GM19240 (cell line): ENCODE data around the gene CFHR2.
"Not testable (repeated sequence)": the region's sequence is repeated elsewhere in the genome, so short reads cannot be mapped to it uniquely, and the experiment has no call there.

Source experiments
- DNase-seq: peaks from one replicate; pipeline ENCODE4 v3.0.0; 2011; ENCODE audit warnings: low spot score; ENCODE audit not compliant: insufficient read length

Gene CFHR2

GRCh38 chr1:196943568-196943967 is at the start of gene CFHR2:
CFHR2 (plus strand) TSS chr1:196943738; CDS start chr1:196943881, 143 bp downstream.
- DNase-seq: not testable (repeated sequence)

GRCh38 chr1:196896355-196896754 is 47.2 kb upstream of the CFHR2 start:
- DNase-seq: no peak

- no peak for DNase-seq
Observed at GRCh38 chr1:196897158-196897828, 46.2 kb upstream of the CFHR2 start.

- no peak for DNase-seq
Observed at GRCh38 chr1:196902344-196902743, 41.2 kb upstream of the CFHR2 start.

GRCh38 chr1:196910215-196910614 is 33.3 kb upstream of the CFHR2 start:
- DNase-seq: no peak

- not testable (repeated sequence) for DNase-seq
Observed at GRCh38 chr1:196912283-196912682, 31.3 kb upstream of the CFHR2 start.

GRCh38 chr1:196926839-196927238 is 16.7 kb upstream of the CFHR2 start:
- not testable (repeated sequence) for DNase-seq

- not testable (repeated sequence) for DNase-seq
Observed at GRCh38 chr1:196932853-196933252, 10.7 kb upstream of the CFHR2 start.

- no peak for DNase-seq
Observed at GRCh38 chr1:196933531-196934189, 9.9 kb upstream of the CFHR2 start.

GRCh38 chr1:196941474-196941873 is 2.1 kb upstream of the CFHR2 start:
- DNase-seq: not testable (repeated sequence)

- no peak for DNase-seq
Observed at GRCh38 chr1:196951711-196952394, 8.3 kb downstream of the CFHR2 start.

- DNase-seq: no peak
Observed at GRCh38 chr1:196954778-196955177, 11.2 kb downstream of the CFHR2 start.

GRCh38 chr1:196955926-196956325 is 12.4 kb downstream of the CFHR2 start:
- no peak for DNase-seq

- DNase-seq: no peak
Observed at GRCh38 chr1:196960854-196961253, 17.3 kb downstream of the CFHR2 start.

- no peak for DNase-seq
Observed at GRCh38 chr1:196970182-196970581, 26.6 kb downstream of the CFHR2 start.

GRCh38 chr1:196976278-196976677 is 32.7 kb downstream of the CFHR2 start:
- no peak for DNase-seq

GRCh38 chr1:196977278-196977677 is 33.7 kb downstream of the CFHR2 start, which contains the start of gene CFHR5:
CFHR5 (plus strand) TSS chr1:196977556; CDS start chr1:196977665, 109 bp downstream.
- DNase-seq: no peak

GRCh38 chr1:196980859-196981258 is 37.3 kb downstream of the CFHR2 start:
- no peak for DNase-seq

- not testable (repeated sequence) for DNase-seq
Observed at GRCh38 chr1:196982247-196982646, 38.7 kb downstream of the CFHR2 start.

GRCh38 chr1:196991919-196992651 is 48.5 kb downstream of the CFHR2 start:
- not testable (repeated sequence) for DNase-seq

GRCh38 chr1:196993916-196994315 is 50.4 kb downstream of the CFHR2 start:
- DNase-seq: no peak

- DNase-seq: no peak
Observed at GRCh38 chr1:196997423-196997822, 53.9 kb downstream of the CFHR2 start.
